ENCODE data around the gene NKX2-4.

The NKX2-4 gene

GRCh38 chr20:21397341-21398108 lies at the start of gene NKX2-4:
NKX2-4 (minus strand) TSS chr20:21397526; CDS start chr20:21397399, 127 bp downstream.
- no peak for TF ChIP-seq CTCF (conservative IDR thresholded peaks at IDR 0.05; ENCODE audit: control insufficient read depth, insufficient read depth, low read depth, low read length)
- no peak for DNase-seq (ENCODE audit: low read depth)
- no peak within 1 kb of the TSS for H3K4me3 ChIP-seq (ENCODE audit: control insufficient read depth, low read depth, low read length)

- no peak overlapping the region for H3K4me3 ChIP-seq (ENCODE audit: control insufficient read depth, low read depth, low read length)
- DNase-seq (ENCODE audit: low read depth), result no peak
- no peak for TF ChIP-seq CTCF (conservative IDR thresholded peaks at IDR 0.05; ENCODE audit: control insufficient read depth, insufficient read depth, low read depth, low read length)
Observed at GRCh38 chr20:21437816-21438215, 40.5 kb upstream of the NKX2-4 start.

DNA sequence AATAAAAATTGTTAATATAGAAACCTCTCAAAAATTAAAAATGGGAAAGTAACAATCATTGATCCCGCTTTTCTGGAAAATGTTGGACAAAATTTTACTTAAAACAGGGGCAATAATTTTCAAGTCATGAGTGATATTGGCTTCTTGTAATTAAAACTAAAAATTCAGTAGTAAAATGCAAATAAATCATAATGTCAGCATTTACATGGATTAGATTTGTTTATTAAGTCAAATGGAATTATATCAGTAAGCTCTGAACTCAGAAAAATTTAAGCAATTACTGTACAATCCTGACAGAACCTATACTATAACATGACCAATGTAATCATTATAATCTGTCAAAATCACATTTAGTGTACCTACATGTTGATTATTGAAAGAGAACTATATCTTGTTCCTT lies 39.9 kb upstream of the NKX2-4 start:
- TF ChIP-seq CTCF (conservative IDR thresholded peaks at IDR 0.05; ENCODE audit: control insufficient read depth, insufficient read depth, low read depth, low read length), result no peak
- H3K4me3 ChIP-seq (ENCODE audit: control insufficient read depth, low read depth, low read length), result no peak overlapping the region
- DNase-seq (ENCODE audit: low read depth), result no peak

- TF ChIP-seq CTCF (conservative IDR thresholded peaks at IDR 0.05; ENCODE audit: control insufficient read depth, insufficient read depth, low read depth, low read length), result no peak
- peak; percentile 68 for DNase-seq (ENCODE audit: low read depth)
- H3K4me3 ChIP-seq (ENCODE audit: control insufficient read depth, low read depth, low read length), result no peak overlapping the region
Observed at GRCh38 chr20:21436205-21436604, 38.9 kb upstream of the NKX2-4 start.

DNA sequence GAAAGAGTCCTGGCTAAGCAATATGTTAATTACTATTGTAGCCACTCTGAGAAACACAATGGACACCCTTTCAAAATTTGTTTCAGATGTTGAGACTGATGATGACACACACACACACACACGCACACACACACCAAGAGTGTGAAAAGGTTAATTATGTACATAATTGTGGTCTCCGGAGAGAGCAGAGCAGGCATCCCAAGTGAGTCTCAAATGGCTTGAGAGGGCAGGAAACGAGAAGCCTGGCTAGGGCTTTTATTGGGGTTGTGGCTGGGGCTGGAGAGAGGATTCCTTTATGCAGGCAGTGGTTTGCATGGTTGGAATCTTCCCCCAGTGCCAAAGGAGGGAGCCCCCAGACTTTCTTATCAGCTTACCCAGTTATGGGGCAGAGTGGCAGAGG lies 38.2 kb upstream of the NKX2-4 start:
- no peak for TF ChIP-seq CTCF (conservative IDR thresholded peaks at IDR 0.05; ENCODE audit: control insufficient read depth, insufficient read depth, low read depth, low read length)
- DNase-seq (ENCODE audit: low read depth), result no peak
- no peak overlapping the region for H3K4me3 ChIP-seq (ENCODE audit: control insufficient read depth, low read depth, low read length)

DNA sequence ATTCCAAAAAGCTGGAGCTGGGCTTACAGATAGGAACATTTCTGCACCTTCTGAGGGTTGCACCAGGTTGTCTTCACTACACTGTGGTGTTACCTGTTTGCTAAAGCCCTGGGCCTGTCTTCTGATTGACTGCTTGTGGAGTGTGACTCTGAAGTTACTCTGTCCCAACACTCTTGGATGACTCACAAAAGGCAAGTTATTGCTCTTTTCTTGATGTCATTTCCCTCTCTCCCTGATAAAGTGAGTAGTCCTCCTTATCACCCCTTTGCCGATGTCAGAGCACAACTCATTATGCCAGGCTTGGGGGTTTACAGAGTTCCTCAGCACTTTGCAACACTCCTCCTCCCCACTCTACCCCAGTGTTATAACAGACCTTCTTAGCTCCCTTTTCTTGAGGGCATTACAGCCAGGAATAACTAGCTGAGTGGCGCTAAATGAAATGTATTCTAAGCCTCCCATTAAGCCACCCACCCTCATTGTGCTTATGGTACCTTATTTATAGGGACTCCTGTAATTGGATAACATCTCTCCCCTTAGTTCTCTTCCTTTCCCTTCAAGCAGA lies 36.1 kb upstream of the NKX2-4 start:
- DNase-seq (ENCODE audit: low read depth), result peak; percentile 11
- no peak overlapping the region for H3K4me3 ChIP-seq (ENCODE audit: control insufficient read depth, low read depth, low read length)
- TF ChIP-seq CTCF (conservative IDR thresholded peaks at IDR 0.05; ENCODE audit: control insufficient read depth, insufficient read depth, low read depth, low read length), result no peak
